Ishikawa (cell line): Measurements from ENCODE around the gene MILR1.

Source experiments
- CEBPB ChIP-seq: IDR thresholded peaks from 2 replicates; pipeline ENCODE4 v1.6.1; 2012
- CREB1 ChIP-seq: IDR thresholded peaks from 2 replicates; pipeline ENCODE4 v1.6.1; 2012; ENCODE audit warnings: low read depth
- EGR1 ChIP-seq: IDR thresholded peaks from 2 replicates; pipeline ENCODE4 v1.6.1; 2012
- EP300 ChIP-seq: IDR thresholded peaks from 2 replicates; pipeline ENCODE4 v1.6.1; 2012; ENCODE audit warnings: borderline replicate concordance
- FOXM1 ChIP-seq: IDR thresholded peaks from 2 replicates; pipeline ENCODE4 v1.6.1; 2012; ENCODE audit warnings: low read depth, borderline replicate concordance
- MAX ChIP-seq: IDR thresholded peaks from 2 replicates; pipeline ENCODE4 v1.6.1; 2012
- NFIC ChIP-seq: IDR thresholded peaks from 2 replicates; pipeline ENCODE4 v1.6.1; 2012
- RAD21 ChIP-seq: IDR thresholded peaks from 2 replicates; pipeline ENCODE4 v1.6.1; 2012; ENCODE audit warnings: low read depth
- REST ChIP-seq: IDR thresholded peaks from 2 replicates; pipeline ENCODE4 v1.6.1; 2012; ENCODE audit warnings: low read depth, mild to moderate bottlenecking
- TAF1 ChIP-seq: IDR thresholded peaks from 2 replicates; pipeline ENCODE4 v1.6.1; 2012; ENCODE audit warnings: low read depth, mild to moderate bottlenecking
- TCF12 ChIP-seq: IDR thresholded peaks from 2 replicates; pipeline ENCODE4 v1.6.1; 2012; ENCODE audit warnings: low read depth
- TEAD4 ChIP-seq: IDR thresholded peaks from 2 replicates; pipeline ENCODE4 v1.6.1; 2012
- USF1 ChIP-seq: IDR thresholded peaks from 2 replicates; pipeline ENCODE4 v1.6.1; 2012
- YY1 ChIP-seq: IDR thresholded peaks from 2 replicates; pipeline ENCODE4 v1.6.1; 2012; ENCODE audit warnings: low read depth
- ZBTB7A ChIP-seq: IDR thresholded peaks from 2 replicates; pipeline ENCODE4 v1.6.1; 2012; ENCODE audit warnings: low read depth

The MILR1 gene

GRCh38 chr17:64455993-64456885 is 7.3 kb downstream of the MILR1 start:
- no peak for TF ChIP-seq NFIC
- no peak for TF ChIP-seq TAF1
- TF ChIP-seq CEBPB = no peak
- TF ChIP-seq YY1 = no peak
- TF ChIP-seq TEAD4 = no peak
- TF ChIP-seq FOXM1 = no peak
- TF ChIP-seq EGR1 = no peak
- no peak for TF ChIP-seq RAD21
- TF ChIP-seq MAX = no peak
- no peak for TF ChIP-seq EP300
- no peak for TF ChIP-seq ZBTB7A
- no peak for TF ChIP-seq USF1
- TF ChIP-seq TCF12 = no peak
- no peak for TF ChIP-seq CREB1
- no peak for TF ChIP-seq REST

DNA sequence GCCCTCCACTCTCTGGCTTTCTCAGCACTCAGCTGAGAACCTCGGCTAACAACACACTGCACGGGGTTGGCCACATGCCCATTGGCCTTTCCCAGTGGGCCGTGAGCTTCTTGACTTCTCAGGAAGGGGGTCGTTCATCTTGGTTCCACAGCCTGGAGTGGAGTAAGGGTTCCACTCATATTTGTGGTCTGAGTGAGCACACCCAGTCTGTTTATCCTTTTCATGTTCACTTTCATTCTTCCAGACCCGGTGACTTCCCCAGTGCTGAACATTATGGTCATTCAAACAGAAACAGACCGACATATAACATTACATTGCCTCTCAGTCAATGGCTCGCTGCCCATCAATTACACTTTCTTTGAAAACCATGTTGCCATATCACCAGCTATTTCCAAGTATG is 8.2 kb downstream of the MILR1 start:
- no peak for TF ChIP-seq NFIC
- no peak for TF ChIP-seq TCF12
- TF ChIP-seq ZBTB7A = no peak

DNA sequence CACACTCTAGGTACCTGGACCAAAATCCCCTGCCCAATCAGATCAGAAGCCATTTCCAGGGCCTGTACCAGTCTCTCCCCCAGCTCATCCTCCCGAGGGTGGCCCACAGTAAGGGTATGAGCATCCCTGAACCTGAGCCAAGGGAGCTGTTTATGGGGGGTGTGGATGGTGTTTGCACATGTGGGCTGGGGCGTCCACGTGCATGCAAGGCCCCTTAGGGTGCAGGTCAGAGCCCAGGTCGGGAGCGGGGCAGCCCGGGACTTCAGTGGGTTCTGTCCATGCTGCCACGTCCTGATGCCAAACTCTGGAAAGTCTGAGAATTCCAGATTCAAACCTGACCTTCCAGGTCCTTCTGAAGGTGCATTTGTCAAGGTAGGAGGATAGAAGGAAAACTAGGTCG is 9.8 kb downstream of the MILR1 start:
- no peak for TF ChIP-seq FOXM1
- TF ChIP-seq CREB1 = no peak
- no peak for TF ChIP-seq ZBTB7A
- no peak for TF ChIP-seq EGR1
- no peak for TF ChIP-seq CEBPB
- TF ChIP-seq EP300 = no peak
- no peak for TF ChIP-seq RAD21
- TF ChIP-seq NFIC = no peak
- no peak for TF ChIP-seq REST
- no peak for TF ChIP-seq USF1
- TF ChIP-seq TEAD4 = no peak
- TF ChIP-seq YY1 = no peak

- TF ChIP-seq CEBPB (no peak), ZBTB7A (no peak), TEAD4 (no peak), USF1 (no peak), YY1 (no peak), RAD21 (no peak), NFIC (no peak), EP300 (no peak), MAX (no peak), CREB1 (no peak)
Measured at GRCh38 chr17:64459284-64459747, 10.4 kb downstream of the MILR1 start.

- TF ChIP-seq EP300 (no peak), TCF12 (no peak), USF1 (no peak), EGR1 (no peak), YY1 (no peak), MAX (no peak), FOXM1 (no peak), ZBTB7A (no peak), NFIC (no peak), CEBPB (no peak), TEAD4 (no peak), RAD21 (no peak)
Measured at GRCh38 chr17:64460955-64461354, 12.0 kb downstream of the MILR1 start.
